ENCODE results near the gene WRAP73.

The WRAP73 gene

GRCh38 chr1:3649342-3650247, at the start of gene WRAP73:
Gene WRAP73, minus strand, starts transcription at chr1:3650103. Its CDS starts 104 bp downstream, at chr1:3649999.
- DNase-seq: peak; percentile 92

- DNase-seq: no peak
Observed at GRCh38 chr1:3699596-3699995, 49.7 kb upstream of the WRAP73 start.

GRCh38 chr1:3698660-3699408, 48.9 kb upstream of the WRAP73 start:
- no peak for DNase-seq

GRCh38 chr1:3697810-3698209, 47.9 kb upstream of the WRAP73 start:
- DNase-seq: no peak

GRCh38 chr1:3697104-3697503, 47.2 kb upstream of the WRAP73 start:
- DNase-seq: no peak

GRCh38 chr1:3696689-3697088, 46.8 kb upstream of the WRAP73 start:
- DNase-seq: no peak

GRCh38 chr1:3695326-3696217, 45.7 kb upstream of the WRAP73 start:
- DNase-seq: peak; percentile 30

GRCh38 chr1:3693321-3693720, 43.4 kb upstream of the WRAP73 start:
- no peak for DNase-seq

GRCh38 chr1:3692598-3692997, 42.7 kb upstream of the WRAP73 start:
- DNase-seq: no peak

- no peak for DNase-seq
Observed at GRCh38 chr1:3691421-3692204, 41.7 kb upstream of the WRAP73 start.

- DNase-seq: no peak
Observed at GRCh38 chr1:3690282-3691065, 40.6 kb upstream of the WRAP73 start.

- no peak for DNase-seq
Observed at GRCh38 chr1:3689138-3689750, 39.3 kb upstream of the WRAP73 start.

- DNase-seq: no peak
Observed at GRCh38 chr1:3688356-3689137, 38.6 kb upstream of the WRAP73 start.

GRCh38 chr1:3687504-3687903, 37.6 kb upstream of the WRAP73 start:
- DNase-seq: no peak

- no peak for DNase-seq
Observed at GRCh38 chr1:3685906-3686305, 36.0 kb upstream of the WRAP73 start.

- no peak for DNase-seq
Observed at GRCh38 chr1:3685222-3685621, 35.3 kb upstream of the WRAP73 start.

GRCh38 chr1:3683992-3684391, 34.1 kb upstream of the WRAP73 start:
- no peak for DNase-seq

GRCh38 chr1:3683197-3683596, 33.3 kb upstream of the WRAP73 start:
- DNase-seq: no peak

GRCh38 chr1:3681898-3682806, 32.2 kb upstream of the WRAP73 start:
- DNase-seq: no peak

Data from stimulated activated CD4-positive, alpha-beta T cell treated with anti-CD3 and anti-CD28 coated beads, Interleukin-1b, Interleukin-23, amount 100 ng/mL, for 48 hours (primary cell).